KMS-11 (cell line): ENCODE data around the gene ANO5.

Source experiments
- H2AFZ ChIP-seq: fragments of 200-600 bp; sonication (generic); 2 replicates; pipeline ENCODE4 v1.6.1; 2016; ENCODE audit warnings: antibody characterized with exemption, mixed run types, low read depth
- H3K27ac ChIP-seq: fragments of 200-600 bp; sonication (generic); 2 replicates; pipeline ENCODE4 v1.6.1; 2016; ENCODE audit warnings: mild to moderate bottlenecking, mixed run types
- H3K27me3 ChIP-seq: fragments of 200-600 bp; sonication (generic); 2 replicates; pipeline ENCODE4 v1.6.1; 2017; ENCODE audit warnings: mild to moderate bottlenecking, low read depth, mixed run types, moderate library complexity; ENCODE audit not compliant: insufficient read depth
- H3K36me3 ChIP-seq: fragments of 200-600 bp; sonication (generic); 2 replicates; pipeline ENCODE4 v1.6.1; 2017; ENCODE audit warnings: mild to moderate bottlenecking, mixed run types; ENCODE audit not compliant: insufficient read depth
- H3K4me1 ChIP-seq: fragments of 200-600 bp; sonication (generic); 2 replicates; pipeline ENCODE4 v1.6.1; 2016; ENCODE audit warnings: mild to moderate bottlenecking, low read depth, mixed run types; ENCODE audit not compliant: poor library complexity, severe bottlenecking
- H3K4me2 ChIP-seq: fragments of 200-600 bp; sonication (generic); 2 replicates; pipeline ENCODE4 v1.7.0; 2016; ENCODE audit warnings: mild to moderate bottlenecking, mixed run types
- H3K4me3 ChIP-seq: fragments of 200-600 bp; sonication (generic); IDR thresholded peaks from 2 replicates; pipeline ENCODE4 v1.6.1; 2017; ENCODE audit warnings: low read depth, low read length, mixed read lengths; ENCODE audit not compliant: insufficient read depth
- H3K79me2 ChIP-seq: fragments of 200-600 bp; sonication (generic); 2 replicates; pipeline ENCODE4 v1.6.1; 2016; ENCODE audit warnings: low read depth, mixed run types; ENCODE audit not compliant: insufficient read depth
- H3K9ac ChIP-seq: fragments of 200-600 bp; sonication (generic); 2 replicates; pipeline ENCODE4 v1.6.1; 2016; ENCODE audit warnings: mild to moderate bottlenecking, mixed run types
- H4K20me1 ChIP-seq: fragments of 200-600 bp; sonication (generic); 2 replicates; pipeline ENCODE4 v1.6.1; 2016; ENCODE audit warnings: mild to moderate bottlenecking, mixed run types; ENCODE audit not compliant: insufficient read depth
- CTCF ChIP-seq: fragments of 200-600 bp; sonication (generic); conservative IDR thresholded peaks from 2 replicates; pipeline ENCODE4 v1.6.1; 2017; ENCODE audit warnings: low read depth, mild to moderate bottlenecking, antibody characterized with exemption, low read length, moderate library complexity, mixed read lengths

The ANO5 gene

GRCh38 chr11:22189660-22190059 is 3.2 kb upstream of the ANO5 start:
- H3K9ac ChIP-seq: no peak overlapping the region
- no peak overlapping the region for H3K27ac ChIP-seq
- H4K20me1 ChIP-seq: no peaks in the 10 kb centered on the region
- peaks cover 27% of the 10 kb centered on the region for H3K4me1 ChIP-seq
- H2AFZ ChIP-seq: no peak overlapping the region
- peaks cover 4% of the 10 kb centered on the region; the same call in 1 of the 2 replicates for H3K79me2 ChIP-seq
- H3K27me3 ChIP-seq: no peaks in the 10 kb centered on the region
- no peaks in the 10 kb centered on the region for H3K36me3 ChIP-seq
- H3K4me2 ChIP-seq: no peak overlapping the region
- TF ChIP-seq CTCF: no peak
- no peak overlapping the region for H3K4me3 ChIP-seq

- H3K4me3 ChIP-seq: no peak overlapping the region
- peak overlapping the region; percentile 37 for H3K4me2 ChIP-seq
- peaks cover 6% of the 10 kb centered on the region; the same call in 1 of the 2 replicates for H3K79me2 ChIP-seq
- no peak for TF ChIP-seq CTCF
- no peaks in the 10 kb centered on the region for H3K27me3 ChIP-seq
- H3K4me1 ChIP-seq: peaks cover 36% of the 10 kb centered on the region
- no peaks in the 10 kb centered on the region for H4K20me1 ChIP-seq
- H3K36me3 ChIP-seq: no peaks in the 10 kb centered on the region
- no peak overlapping the region for H3K9ac ChIP-seq
- no peak overlapping the region; the same call in 1 of the 2 replicates for H2AFZ ChIP-seq
- no peak overlapping the region for H3K27ac ChIP-seq
These were observed 1.9 kb upstream of the ANO5 start for GRCh38 chr11:22190827-22191463.

- Histone ChIP-seq H3K4me2 (peak overlapping the region; percentile 87), H3K4me3 (no peak overlapping the region), H3K27ac (no peak overlapping the region), H3K4me1 (peaks cover 49% of the 10 kb centered on the region), H4K20me1 (no peaks in the 10 kb centered on the region), H3K79me2 (peaks cover 6% of the 10 kb centered on the region; the same call in 1 of the 2 replicates), H3K36me3 (no peaks in the 10 kb centered on the region), H3K9ac (peak overlapping the region; percentile 68), H2AFZ (peak overlapping the region; percentile 89), H3K27me3 (no peaks in the 10 kb centered on the region)
- TF ChIP-seq CTCF: peak; percentile 51
These were observed 620 bp upstream of the ANO5 start for GRCh38 chr11:22192289-22192641.

GRCh38 chr11:22193348-22194051 is 615 bp downstream of the ANO5 start:
- H3K4me3 ChIP-seq: peak overlapping the region; percentile 23
- peaks cover 62% of the 10 kb centered on the region for H3K4me1 ChIP-seq
- peaks cover 6% of the 10 kb centered on the region; the same call in 1 of the 2 replicates for H3K79me2 ChIP-seq
- no peak for TF ChIP-seq CTCF
- H4K20me1 ChIP-seq: no peaks in the 10 kb centered on the region
- no peak overlapping the region; the same call in 1 of the 2 replicates for H3K27ac ChIP-seq
- H3K27me3 ChIP-seq: no peaks in the 10 kb centered on the region
- peak overlapping the region; percentile 68 for H3K9ac ChIP-seq
- H3K36me3 ChIP-seq: no peaks in the 10 kb centered on the region
- H2AFZ ChIP-seq: peak overlapping the region; percentile 89
- H3K4me2 ChIP-seq: peak overlapping the region; percentile 87
